Measurements from ENCODE around the gene CELF2. TPM values are rescaled to one million over a fixed set of nuclear protein-coding genes. Genes with fewer than 3 reads are reported as not detected.

The CELF2 gene
- total RNA-seq, 3 donors from 2014 or later (not counting 1 experiment from before 2014, with no cell fraction given): 282 to 298 (median 295) TPM

- Mint-ChIP-seq H3K4me3 (no peak overlapping the region), H3K4me1 (peaks cover 49 to 58% of the 10 kb centered on the region in 2 donors), H3K27me3 (ENCODE audit: low read depth in 2 of 2) (no peaks in the 10 kb centered on the region), H3K36me3 (peaks cover 45% of the 10 kb centered on the region), H3K9me3 (no peaks in the 10 kb centered on the region), H3K27ac (peak overlapping the region; percentile 84 to 92)
- intact Hi-C loops (cut with micrococcal nuclease): no loop called here
- Histone ChIP-seq H3K4me3 (ENCODE audit: low read length) (no peak overlapping the region), H3K9me3 (ENCODE audit: control insufficient read depth, insufficient read depth, low read length) (no peaks in the 10 kb centered on the region), H3K4me1 (ENCODE audit: control insufficient read depth, insufficient read depth, low read length) (peaks cover 5% of the 10 kb centered on the region), H3K36me3 (ENCODE audit: control insufficient read depth, insufficient read depth, low read length) (peaks cover 85% of the 10 kb centered on the region), H3K27ac (ENCODE audit: low read length) (no peak overlapping the region), H3K27me3 (ENCODE audit: control insufficient read depth, insufficient read depth, low read length) (no peaks in the 10 kb centered on the region)
- ATAC-seq: no peak
- no peak for TF ChIP-seq CTCF (IDR thresholded peaks at IDR 0.05)
- DNase-seq: no peak
- 95% methylated on average over 7 of the region's 8 CpGs for WGBS (ENCODE audit: insufficient coverage)
Measured at GRCh38 chr10:11330383-11331045, 312.8 kb downstream of the CELF2 start.

- Mint-ChIP-seq H3K27ac (peak overlapping the region; percentile 84 to 92), H3K4me1 (peaks cover 46 to 55% of the 10 kb centered on the region in 2 donors), H3K27me3 (ENCODE audit: low read depth in 2 of 2) (no peaks in the 10 kb centered on the region), H3K9me3 (no peaks in the 10 kb centered on the region), H3K4me3 (no peak overlapping the region), H3K36me3 (peaks cover 39% of the 10 kb centered on the region)
- peaks cover 5% of the 10 kb centered on the region for H3K4me1 ChIP-seq (ENCODE audit: control insufficient read depth, insufficient read depth, low read length)
- peaks cover 79% of the 10 kb centered on the region for H3K36me3 ChIP-seq (ENCODE audit: control insufficient read depth, insufficient read depth, low read length)
- TF ChIP-seq CTCF (IDR thresholded peaks at IDR 0.05): no peak
- DNase-seq (no peak), ATAC-seq (no peak)
- H3K27me3 ChIP-seq (ENCODE audit: control insufficient read depth, insufficient read depth, low read length): no peaks in the 10 kb centered on the region
- intact Hi-C loops (cut with micrococcal nuclease): no loop called here
- H3K27ac ChIP-seq (ENCODE audit: low read length): no peak overlapping the region
- no peaks in the 10 kb centered on the region for H3K9me3 ChIP-seq (ENCODE audit: control insufficient read depth, insufficient read depth, low read length)
- no peak overlapping the region for H3K4me3 ChIP-seq (ENCODE audit: low read length)
Measured at GRCh38 chr10:11331046-11331577, 313.4 kb downstream of the CELF2 start.

- no peak for TF ChIP-seq CTCF (IDR thresholded peaks at IDR 0.05)
- Mint-ChIP-seq H3K27me3 (ENCODE audit: low read depth in 2 of 2) (no peaks in the 10 kb centered on the region), H3K27ac (peak overlapping the region; percentile 83 to 92), H3K4me1 (peaks cover 45 to 60% of the 10 kb centered on the region in 2 donors), H3K36me3 (peaks cover 39% of the 10 kb centered on the region), H3K4me3 (no peak overlapping the region), H3K9me3 (no peaks in the 10 kb centered on the region)
- H3K4me3 ChIP-seq (ENCODE audit: low read length): no peak overlapping the region
- ATAC-seq (no peak), DNase-seq (no peak)
- H3K27me3 ChIP-seq (ENCODE audit: control insufficient read depth, insufficient read depth, low read length): no peaks in the 10 kb centered on the region
- H3K36me3 ChIP-seq (ENCODE audit: control insufficient read depth, insufficient read depth, low read length): peaks cover 73% of the 10 kb centered on the region
- H3K9me3 ChIP-seq (ENCODE audit: control insufficient read depth, insufficient read depth, low read length): no peaks in the 10 kb centered on the region
- intact Hi-C loops (cut with micrococcal nuclease): no loop called here
- no peak overlapping the region for H3K27ac ChIP-seq (ENCODE audit: low read length)
- H3K4me1 ChIP-seq (ENCODE audit: control insufficient read depth, insufficient read depth, low read length): peaks cover 5% of the 10 kb centered on the region
- WGBS (ENCODE audit: insufficient coverage): 90% methylated on average over 2 of the region's 3 CpGs
Measured at GRCh38 chr10:11331726-11332125, 314.1 kb downstream of the CELF2 start.

- Histone ChIP-seq H3K27ac (ENCODE audit: low read length) (no peak overlapping the region), H3K27me3 (ENCODE audit: control insufficient read depth, insufficient read depth, low read length) (no peaks in the 10 kb centered on the region), H3K4me1 (ENCODE audit: control insufficient read depth, insufficient read depth, low read length) (peaks cover 5% of the 10 kb centered on the region), H3K4me3 (ENCODE audit: low read length) (no peak overlapping the region), H3K9me3 (ENCODE audit: control insufficient read depth, insufficient read depth, low read length) (no peaks in the 10 kb centered on the region), H3K36me3 (ENCODE audit: control insufficient read depth, insufficient read depth, low read length) (peaks cover 62% of the 10 kb centered on the region)
- H3K4me3 Mint-ChIP-seq: no peak overlapping the region
- ATAC-seq (no peak), DNase-seq (no peak)
- H3K27me3 Mint-ChIP-seq (ENCODE audit: low read depth in 2 of 2): no peaks in the 10 kb centered on the region
- H3K36me3 Mint-ChIP-seq: peaks cover 39% of the 10 kb centered on the region
- no peak for TF ChIP-seq CTCF (IDR thresholded peaks at IDR 0.05)
- peak overlapping the region; percentile 83 to 92 for H3K27ac Mint-ChIP-seq
- intact Hi-C loops (cut with micrococcal nuclease): no loop called here
- 56% methylated on average over 7 of the region's 10 CpGs for WGBS (ENCODE audit: insufficient coverage)
- peaks cover 50 to 68% of the 10 kb centered on the region in 2 donors for H3K4me1 Mint-ChIP-seq
- no peaks in the 10 kb centered on the region for H3K9me3 Mint-ChIP-seq
Measured at GRCh38 chr10:11332846-11333245, 315.2 kb downstream of the CELF2 start.
